Muscle layer of duodenum (tissue), 2 donors: ENCODE results near the gene ELN.
A peak's percentile ranks its signal among the peaks of the same experiment; 100 is the strongest.

ENCODE experiments used
- H3K27ac ChIP-seq: one replicate; pipeline ENCODE4 v1.7.0; 2013; ENCODE audit warnings: mild to moderate bottlenecking, low read length
- H3K27me3 ChIP-seq: one replicate; pipeline ENCODE4 v1.7.0; 2013; ENCODE audit warnings: low read depth, mild to moderate bottlenecking, control low read depth, low read length
- H3K36me3 ChIP-seq, 2 donors: one replicate each; pipeline ENCODE4 v1.7.0; 2013; ENCODE audit warnings: low read length in 2 of 2, control low read depth in 1 of 2, mild to moderate bottlenecking in 1 of 2; ENCODE audit not compliant: insufficient read depth in 2 of 2, control insufficient read depth in 1 of 2
- H3K4me1 ChIP-seq, 2 donors: one replicate each; pipeline ENCODE4 v1.7.0; 2013; ENCODE audit warnings: low read length in 2 of 2, mild to moderate bottlenecking in 2 of 2, control low read depth in 1 of 2, moderate library complexity in 1 of 2; ENCODE audit not compliant: insufficient read depth in 2 of 2, control insufficient read depth in 1 of 2
- H3K4me3 ChIP-seq, 2 donors: one replicate each; pipeline ENCODE4 v1.7.0; 2013; ENCODE audit warnings: low read length in 2 of 2, low read depth in 1 of 2, mild to moderate bottlenecking in 1 of 2
- H3K9me3 ChIP-seq, 2 donors: one replicate each; pipeline ENCODE4 v1.7.0; 2013; ENCODE audit warnings: low read length in 2 of 2, control low read depth in 1 of 2, mild to moderate bottlenecking in 1 of 2; ENCODE audit not compliant: control insufficient read depth in 1 of 2
- donor health status: healthy.

Gene ELN

DNA sequence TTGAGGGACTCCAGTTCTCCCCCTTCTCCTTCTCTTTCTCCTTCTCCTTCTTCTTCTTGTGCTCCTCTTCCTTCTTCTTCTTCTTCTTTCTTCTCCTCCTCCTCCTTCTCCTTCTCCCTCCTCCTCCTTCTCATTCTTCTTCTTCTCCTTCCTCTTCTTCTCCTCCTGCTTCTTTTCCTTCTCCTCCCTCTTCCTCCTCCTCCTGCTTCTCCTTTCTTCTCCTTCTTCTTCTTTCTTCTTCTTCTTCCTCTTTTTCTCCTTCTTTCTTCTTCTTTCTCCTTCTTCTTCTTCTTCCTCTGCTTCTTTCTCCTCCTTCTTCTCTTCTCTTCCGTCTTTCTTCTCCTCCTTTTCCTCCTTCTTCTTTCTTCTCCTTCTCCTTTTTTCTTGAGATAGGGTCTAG, 30.0 kb downstream of the ELN start:
- Histone ChIP-seq H3K4me3 (no peak overlapping the region), H3K9me3 (no peaks in the 10 kb centered on the region), H3K36me3 (peaks cover 5 to 39% of the 10 kb centered on the region in 2 donors), H3K27ac (no peak overlapping the region), H3K4me1 (peaks cover 0 to 6% of the 10 kb centered on the region in 2 donors), H3K27me3 (no peaks in the 10 kb centered on the region)

DNA sequence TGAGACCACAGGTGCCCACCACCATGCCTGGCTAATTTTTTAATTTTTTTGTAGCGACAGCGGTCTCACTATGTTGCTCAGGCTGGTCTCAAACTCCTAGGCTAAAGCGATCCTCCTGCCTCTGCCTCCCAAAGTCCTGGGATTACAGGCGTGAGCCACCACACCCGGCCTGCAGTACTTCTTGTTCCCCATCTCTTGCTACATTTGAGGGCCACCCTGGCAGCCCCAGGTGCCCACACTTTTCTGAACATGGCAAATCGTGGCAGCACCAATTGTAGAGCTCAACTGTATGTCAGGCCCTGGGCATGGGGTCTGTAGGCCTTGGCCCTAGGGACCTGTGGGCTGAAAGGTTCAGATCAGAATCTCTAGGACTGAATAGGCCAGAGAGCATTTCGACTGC, 30.5 kb downstream of the ELN start:
- Histone ChIP-seq H3K4me1 (peaks cover 0 to 6% of the 10 kb centered on the region in 2 donors), H3K36me3 (peaks cover 5 to 35% of the 10 kb centered on the region in 2 donors), H3K27me3 (no peaks in the 10 kb centered on the region), H3K27ac (no peak overlapping the region), H3K9me3 (no peaks in the 10 kb centered on the region), H3K4me3 (no peak overlapping the region)

- no peaks in the 10 kb centered on the region for H3K9me3 ChIP-seq
- no peaks in the 10 kb centered on the region for H3K27me3 ChIP-seq
- H3K4me3 ChIP-seq: no peak overlapping the region
- no peak overlapping the region for H3K27ac ChIP-seq
- peaks cover 5 to 34% of the 10 kb centered on the region in 2 donors for H3K36me3 ChIP-seq
- H3K4me1 ChIP-seq: peaks cover 0 to 6% of the 10 kb centered on the region in 2 donors
These were observed 31.1 kb downstream of the ELN start for GRCh38 chr7:74059037-74059436.

DNA sequence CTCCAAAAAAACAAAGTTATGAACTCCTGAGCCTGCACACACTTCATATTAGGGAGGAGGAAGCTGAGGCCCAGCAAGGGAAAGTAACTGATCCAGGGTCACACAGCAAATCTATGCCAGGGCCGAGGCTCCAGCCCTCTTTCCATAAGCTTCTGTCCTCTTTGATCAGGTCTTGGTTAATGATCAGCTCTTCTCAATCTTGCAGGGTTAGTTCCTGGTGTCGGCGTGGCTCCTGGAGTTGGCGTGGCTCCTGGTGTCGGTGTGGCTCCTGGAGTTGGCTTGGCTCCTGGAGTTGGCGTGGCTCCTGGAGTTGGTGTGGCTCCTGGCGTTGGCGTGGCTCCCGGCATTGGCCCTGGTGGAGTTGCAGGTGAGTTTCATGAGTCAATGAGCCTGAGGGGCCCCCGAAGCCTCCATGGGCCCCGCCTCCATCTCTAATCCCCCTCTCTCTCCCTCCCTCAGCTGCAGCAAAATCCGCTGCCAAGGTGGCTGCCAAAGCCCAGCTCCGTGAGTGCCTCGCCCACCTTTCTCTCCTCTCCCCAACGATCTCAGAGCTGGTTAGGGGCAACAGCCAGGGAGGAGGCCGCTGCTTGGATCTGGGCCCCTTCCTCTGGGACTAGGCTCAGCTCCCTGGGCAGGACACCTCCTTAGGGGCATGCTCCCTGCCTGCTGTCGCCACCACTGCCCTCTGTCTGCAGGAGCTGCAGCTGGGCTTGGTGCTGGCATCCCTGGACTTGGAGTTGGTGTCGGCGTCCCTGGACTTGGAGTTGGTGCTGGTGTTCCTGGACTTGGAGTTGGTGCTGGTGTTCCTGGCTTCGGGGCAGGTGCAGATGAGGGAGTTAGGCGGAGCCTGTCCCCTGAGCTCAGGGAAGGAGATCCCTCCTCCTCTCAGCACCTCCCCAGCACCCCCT, 32.0 kb downstream of the ELN start:
- no peaks in the 10 kb centered on the region for H3K9me3 ChIP-seq
- H3K36me3 ChIP-seq: peaks cover 0 to 28% of the 10 kb centered on the region in 2 donors
- H3K27ac ChIP-seq: no peak overlapping the region
- H3K27me3 ChIP-seq: no peaks in the 10 kb centered on the region
- H3K4me1 ChIP-seq: peaks cover 0 to 6% of the 10 kb centered on the region in 2 donors
- H3K4me3 ChIP-seq: no peak overlapping the region

- Histone ChIP-seq H3K4me1 (peaks cover 0 to 6% of the 10 kb centered on the region in 2 donors), H3K27ac (peak overlapping the region; percentile 90), H3K4me3 (peak overlapping the region in 1 of 2 donors; percentile 30), H3K36me3 (peaks cover 0 to 22% of the 10 kb centered on the region in 2 donors), H3K9me3 (no peaks in the 10 kb centered on the region), H3K27me3 (no peaks in the 10 kb centered on the region)
These were observed 34.0 kb downstream of the ELN start for GRCh38 chr7:74061840-74062539.

- H3K27ac ChIP-seq: no peak overlapping the region
- peaks cover 0 to 22% of the 10 kb centered on the region in 2 donors for H3K36me3 ChIP-seq
These were observed 35.3 kb downstream of the ELN start for GRCh38 chr7:74063223-74063641.

DNA sequence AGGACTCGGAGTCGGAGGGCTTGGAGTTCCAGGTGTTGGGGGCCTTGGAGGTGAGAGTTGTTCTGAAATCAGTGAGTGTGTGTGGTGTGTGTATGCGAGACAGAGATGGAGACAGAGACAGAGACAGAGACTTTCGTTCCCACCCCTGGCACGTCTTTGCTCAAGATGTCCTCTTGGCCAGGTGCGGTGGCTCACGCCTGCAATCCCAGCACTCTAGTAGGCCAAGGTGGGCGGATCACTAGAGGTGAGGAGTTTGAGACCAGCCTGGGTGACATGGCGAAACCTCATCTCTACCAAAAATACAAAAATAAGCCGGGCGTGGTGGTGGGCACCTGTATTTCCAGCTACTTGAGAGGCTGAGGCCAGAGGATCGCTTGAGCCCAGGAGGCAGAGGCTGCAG, 35.7 kb downstream of the ELN start:
- Histone ChIP-seq H3K9me3 (no peaks in the 10 kb centered on the region), H3K4me3 (no peak overlapping the region), H3K27me3 (no peaks in the 10 kb centered on the region), H3K27ac (no peak overlapping the region), H3K36me3 (peaks cover 0 to 22% of the 10 kb centered on the region in 2 donors), H3K4me1 (peaks cover 0 to 6% of the 10 kb centered on the region in 2 donors)

More at GRCh38 chr7:74063223-74063641, 35.3 kb downstream of the ELN start:
- Histone ChIP-seq H3K9me3 (no peaks in the 10 kb centered on the region), H3K4me3 (no peak overlapping the region), H3K27me3 (no peaks in the 10 kb centered on the region), H3K4me1 (peaks cover 0 to 6% of the 10 kb centered on the region in 2 donors)

GRCh38 chr7:74064696-74065095, 36.7 kb downstream of the ELN start:
- Histone ChIP-seq H3K27me3 (no peaks in the 10 kb centered on the region), H3K4me3 (no peak overlapping the region), H3K36me3 (peaks cover 0 to 23% of the 10 kb centered on the region in 2 donors), H3K9me3 (no peaks in the 10 kb centered on the region), H3K4me1 (peaks cover 0 to 6% of the 10 kb centered on the region in 2 donors), H3K27ac (no peak overlapping the region)

- no peaks in the 10 kb centered on the region for H3K27me3 ChIP-seq
- peaks cover 0 to 13% of the 10 kb centered on the region in 2 donors for H3K36me3 ChIP-seq
- peaks cover 0 to 6% of the 10 kb centered on the region in 2 donors for H3K4me1 ChIP-seq
- H3K9me3 ChIP-seq: no peaks in the 10 kb centered on the region
- no peak overlapping the region for H3K4me3 ChIP-seq
- H3K27ac ChIP-seq: no peak overlapping the region
These were observed 38.7 kb downstream of the ELN start for GRCh38 chr7:74066626-74067025.

- H3K27me3 ChIP-seq: no peaks in the 10 kb centered on the region
- no peak overlapping the region for H3K27ac ChIP-seq
- no peak overlapping the region for H3K4me3 ChIP-seq
- H3K9me3 ChIP-seq: no peaks in the 10 kb centered on the region
- no peaks in the 10 kb centered on the region for H3K4me1 ChIP-seq
- peaks cover 0 to 13% of the 10 kb centered on the region in 2 donors for H3K36me3 ChIP-seq
These were observed 40.6 kb downstream of the ELN start for GRCh38 chr7:74068378-74069085.

DNA sequence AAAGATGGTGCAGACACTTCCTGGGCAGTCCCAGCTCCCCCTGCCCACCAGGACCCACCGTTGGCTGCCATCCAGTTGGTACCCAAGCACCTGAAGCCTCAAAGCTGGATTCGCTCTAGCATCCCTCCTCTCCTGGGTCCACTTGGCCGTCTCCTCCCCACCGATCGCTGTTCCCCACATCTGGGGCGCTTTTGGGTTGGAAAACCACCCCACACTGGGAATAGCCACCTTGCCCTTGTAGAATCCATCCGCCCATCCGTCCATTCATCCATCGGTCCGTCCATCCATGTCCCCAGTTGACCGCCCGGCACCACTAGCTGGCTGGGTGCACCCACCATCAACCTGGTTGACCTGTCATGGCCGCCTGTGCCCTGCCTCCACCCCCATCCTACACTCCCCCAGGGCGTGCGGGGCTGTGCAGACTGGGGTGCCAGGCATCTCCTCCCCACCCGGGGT, 41.1 kb downstream of the ELN start:
- H3K4me3 ChIP-seq: no peak overlapping the region
- no peaks in the 10 kb centered on the region for H3K4me1 ChIP-seq
- H3K27me3 ChIP-seq: no peaks in the 10 kb centered on the region
- H3K27ac ChIP-seq: no peak overlapping the region
- peaks cover 0 to 9% of the 10 kb centered on the region in 2 donors for H3K36me3 ChIP-seq
- no peaks in the 10 kb centered on the region for H3K9me3 ChIP-seq
